ENCODE measurements around the gene NCAM1.

Gene NCAM1

DNA sequence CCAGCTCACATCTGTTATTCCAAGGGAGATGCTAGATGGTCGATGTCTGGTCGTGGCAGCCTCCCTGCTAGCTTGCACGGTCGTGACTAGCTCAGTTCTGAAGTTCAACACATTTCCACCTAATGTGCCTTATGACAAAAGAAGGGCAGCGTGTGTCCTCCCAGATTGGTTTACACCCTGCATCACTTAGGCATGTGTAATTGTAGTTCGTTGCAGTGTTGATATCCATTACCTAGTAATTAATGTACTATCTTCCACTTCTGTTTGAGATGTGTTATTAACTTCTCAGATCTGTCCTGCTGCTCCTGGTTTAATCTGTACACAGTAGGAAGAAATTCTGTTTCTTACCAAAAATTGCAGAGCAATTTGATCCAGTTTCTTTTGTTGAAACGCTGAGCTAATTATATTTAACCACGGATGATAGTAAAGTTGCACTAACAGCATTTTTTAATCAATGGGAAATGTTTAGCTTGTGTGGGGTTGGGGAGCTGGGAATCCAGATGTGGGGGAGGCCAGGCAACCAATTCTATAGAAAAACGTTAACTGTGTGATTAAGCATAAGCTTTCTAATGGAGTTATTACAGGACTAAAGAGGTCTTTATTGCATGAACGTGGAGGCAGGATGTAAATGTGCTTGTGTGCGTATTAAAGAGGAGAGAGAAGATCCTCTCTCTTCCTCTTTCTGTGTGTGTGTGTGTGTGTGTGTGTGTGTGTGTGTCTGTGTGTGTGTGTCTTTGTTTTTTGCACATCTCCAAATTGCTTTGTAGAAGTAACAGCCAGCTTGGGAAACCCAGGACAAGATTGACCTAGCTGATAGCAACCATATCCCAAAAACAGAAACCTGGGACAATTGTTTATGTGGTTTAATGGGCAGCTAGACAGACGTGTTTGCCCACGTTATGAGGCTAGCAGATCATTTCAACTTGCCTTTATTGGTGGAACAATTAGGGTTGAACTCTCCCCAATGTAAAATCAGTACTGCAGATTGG is 207.4 kb downstream of the NCAM1 start:
- H3K27ac Mint-ChIP-seq = no peak overlapping the region
- H3K4me3 Mint-ChIP-seq = no peak overlapping the region
- peaks cover under 1% of the 10 kb centered on the region for H3K9me3 Mint-ChIP-seq
- peaks cover 12% of the 10 kb centered on the region for H3K27me3 Mint-ChIP-seq
- no peak for ATAC-seq
- H3K4me1 Mint-ChIP-seq = no peaks in the 10 kb centered on the region
- H3K36me3 Mint-ChIP-seq = no peaks in the 10 kb centered on the region

DNA sequence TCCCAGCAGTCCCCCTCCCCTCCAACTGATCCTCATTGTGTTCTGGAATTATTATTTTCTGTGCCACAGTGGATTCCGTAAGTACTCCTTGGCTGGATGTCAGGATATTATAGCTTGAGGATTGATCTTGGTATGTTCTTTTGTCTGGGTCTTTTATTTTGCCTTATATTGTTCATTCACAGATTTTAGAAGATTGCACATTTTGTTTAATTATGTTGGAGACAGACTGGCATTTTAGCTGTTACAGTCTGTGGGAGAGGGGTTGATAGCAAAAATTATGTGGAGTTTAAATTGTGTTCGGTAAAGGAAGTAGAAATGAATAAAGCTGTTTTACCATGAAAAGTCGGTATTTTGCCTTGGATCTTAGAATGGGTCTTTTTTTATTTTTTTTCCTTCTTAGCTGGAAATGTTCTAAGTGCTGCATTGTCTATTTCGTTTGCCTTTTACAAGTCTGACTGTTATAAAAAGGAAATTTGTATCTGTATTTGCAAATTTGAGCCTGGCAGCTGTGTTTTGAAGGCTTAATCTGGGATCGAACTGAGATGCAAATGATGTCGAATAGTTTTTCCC is 211.2 kb downstream of the NCAM1 start:
- no peak for ATAC-seq
- Mint-ChIP-seq H3K9me3 (no peaks in the 10 kb centered on the region), H3K4me3 (no peak overlapping the region), H3K27me3 (peaks cover 9% of the 10 kb centered on the region), H3K4me1 (no peaks in the 10 kb centered on the region), H3K36me3 (no peaks in the 10 kb centered on the region), H3K27ac (no peak overlapping the region)

DNA sequence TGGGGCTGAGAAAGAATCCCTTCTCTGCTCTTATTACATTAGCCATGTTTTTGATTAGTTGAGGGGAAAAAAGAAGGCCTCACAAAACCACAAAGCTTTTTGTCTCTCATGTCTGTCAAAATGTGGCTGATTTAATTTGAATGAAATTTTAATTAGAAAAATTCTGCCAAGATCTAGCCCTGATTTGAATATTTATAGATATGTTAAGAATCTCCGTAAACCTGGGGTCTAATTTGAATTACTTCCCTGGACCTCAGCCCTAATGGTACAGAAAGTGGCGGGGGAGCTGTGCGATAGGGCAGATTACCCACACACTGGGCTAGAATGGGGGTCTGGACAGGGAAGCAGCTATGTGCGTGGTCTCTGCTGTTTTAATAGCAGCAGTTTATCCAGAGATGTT is 211.9 kb downstream of the NCAM1 start:
- Mint-ChIP-seq H3K27ac (no peak overlapping the region), H3K9me3 (no peaks in the 10 kb centered on the region), H3K27me3 (peaks cover 9% of the 10 kb centered on the region), H3K4me1 (no peaks in the 10 kb centered on the region), H3K36me3 (no peaks in the 10 kb centered on the region), H3K4me3 (no peak overlapping the region)
- ATAC-seq = no peak

DNA sequence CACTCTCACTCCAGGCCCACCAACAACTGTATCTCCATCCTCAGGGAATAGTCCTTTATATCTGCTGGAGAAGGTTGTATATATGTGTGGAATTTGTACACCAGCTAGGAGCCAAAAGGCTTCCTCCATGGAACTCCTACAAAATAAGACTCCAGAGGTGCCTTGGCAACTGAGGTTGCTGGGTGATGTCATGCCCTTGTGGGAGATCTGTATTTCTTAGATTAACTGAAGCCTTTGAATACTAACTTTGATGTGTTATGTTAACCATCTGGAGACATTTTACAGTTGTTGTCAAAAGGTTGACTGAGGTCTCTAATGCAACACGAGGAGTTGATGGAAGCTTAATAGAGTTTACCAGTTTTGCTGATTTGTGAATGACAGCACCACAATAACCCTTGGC is 213.7 kb downstream of the NCAM1 start:
- no peaks in the 10 kb centered on the region for H3K36me3 Mint-ChIP-seq
- no peak overlapping the region for H3K27ac Mint-ChIP-seq
- no peak for ATAC-seq
- no peaks in the 10 kb centered on the region for H3K9me3 Mint-ChIP-seq
- no peaks in the 10 kb centered on the region for H3K4me1 Mint-ChIP-seq
- H3K27me3 Mint-ChIP-seq = peaks cover 8% of the 10 kb centered on the region
- H3K4me3 Mint-ChIP-seq = no peak overlapping the region

DNA sequence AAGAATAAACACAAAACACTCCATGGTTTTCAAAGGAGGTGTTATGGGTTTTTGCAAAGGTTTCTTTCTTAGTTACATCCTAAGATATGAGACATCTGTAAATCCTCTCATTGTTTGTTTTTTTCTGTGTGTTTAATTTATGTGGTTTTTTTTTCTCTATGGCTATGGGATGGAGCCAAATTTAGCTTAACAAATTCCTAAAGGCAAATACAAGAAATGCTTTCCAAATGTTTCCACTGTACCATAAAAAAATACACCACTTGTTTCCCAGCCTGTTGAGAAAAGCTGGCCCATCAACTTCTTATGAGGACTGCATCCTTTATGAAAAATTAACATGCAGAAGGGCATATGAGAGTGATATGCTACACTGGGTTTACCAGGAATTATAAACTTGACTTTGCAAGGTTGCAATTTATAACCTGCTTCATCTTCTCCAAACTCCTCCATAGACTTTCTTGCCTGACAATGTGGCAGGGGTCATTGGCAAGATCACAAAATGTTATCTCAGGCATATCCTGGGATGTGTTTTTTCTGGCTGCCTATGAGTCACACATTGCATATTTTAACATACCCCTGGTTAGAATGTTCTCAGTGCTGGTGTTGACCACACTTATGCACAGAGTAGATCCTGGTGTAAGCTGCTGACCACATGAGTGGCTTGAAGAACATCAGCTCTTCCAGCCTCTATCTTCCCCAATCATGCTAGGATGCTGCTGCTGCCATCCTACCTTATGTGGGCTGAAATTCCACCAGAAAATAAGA is 215.6 kb downstream of the NCAM1 start:
- Mint-ChIP-seq H3K27ac (no peak overlapping the region), H3K36me3 (no peaks in the 10 kb centered on the region), H3K4me1 (no peaks in the 10 kb centered on the region), H3K4me3 (no peak overlapping the region), H3K27me3 (no peaks in the 10 kb centered on the region), H3K9me3 (no peaks in the 10 kb centered on the region)
- no peak for ATAC-seq

DNA sequence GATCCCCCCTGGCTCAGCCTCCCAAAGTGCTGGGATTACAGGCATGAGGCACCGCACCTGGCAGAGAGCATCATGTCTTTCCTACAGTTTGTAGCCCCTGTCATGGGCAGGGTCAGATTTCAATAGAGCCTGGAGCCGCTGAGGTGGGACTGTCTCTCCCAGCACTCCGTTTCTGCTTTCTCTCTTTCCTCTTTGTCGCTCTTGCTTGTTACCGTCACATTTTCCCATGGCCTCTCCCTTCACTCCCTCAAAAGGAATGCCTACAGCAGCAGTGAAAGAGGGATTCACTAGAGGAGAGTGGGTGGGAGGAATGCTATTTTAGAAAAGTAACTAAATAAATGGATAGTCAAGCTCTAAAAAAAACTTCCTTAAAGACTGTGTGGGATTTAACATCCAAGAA is 216.5 kb downstream of the NCAM1 start:
- Mint-ChIP-seq H3K36me3 (no peaks in the 10 kb centered on the region), H3K9me3 (no peaks in the 10 kb centered on the region), H3K4me3 (no peak overlapping the region), H3K4me1 (no peaks in the 10 kb centered on the region), H3K27ac (no peak overlapping the region), H3K27me3 (no peaks in the 10 kb centered on the region)
- no peak for ATAC-seq

DNA sequence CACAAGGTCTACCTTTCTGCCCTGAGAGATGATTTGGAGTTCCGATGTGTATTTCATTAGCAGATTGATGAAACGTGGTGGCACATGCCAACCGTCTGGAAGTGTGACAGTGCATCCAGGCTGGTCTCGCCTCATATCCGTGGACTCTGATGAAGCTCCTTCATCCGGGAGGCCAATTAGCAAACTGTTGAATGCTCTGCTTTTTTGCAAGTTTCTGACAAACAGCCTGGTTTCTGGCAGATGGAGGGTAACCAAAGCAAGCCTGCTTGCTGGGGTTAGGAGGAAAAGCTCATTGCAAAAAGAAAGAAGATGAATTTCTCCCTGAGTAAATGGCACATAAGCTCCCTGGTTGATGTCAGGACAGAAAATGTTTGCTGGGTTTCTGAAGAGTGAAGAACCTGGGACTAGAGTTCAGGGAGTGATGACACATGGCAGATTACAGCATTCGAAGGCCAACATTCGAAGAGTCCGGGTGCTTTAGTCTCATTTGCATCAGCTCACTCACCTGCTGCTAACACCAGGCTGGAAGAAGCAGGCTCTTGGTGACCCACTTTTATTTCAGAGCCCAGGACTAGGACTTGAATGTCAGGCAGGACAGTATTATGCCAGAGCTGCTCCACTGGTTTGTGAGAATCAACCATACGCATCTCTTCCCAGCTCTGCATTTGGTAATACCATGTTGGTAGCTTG is 217.3 kb downstream of the NCAM1 start:
- Mint-ChIP-seq H3K4me1 (no peaks in the 10 kb centered on the region), H3K9me3 (no peaks in the 10 kb centered on the region), H3K27me3 (no peaks in the 10 kb centered on the region), H3K27ac (no peak overlapping the region), H3K36me3 (no peaks in the 10 kb centered on the region), H3K4me3 (no peak overlapping the region)
- no peak for ATAC-seq

DNA sequence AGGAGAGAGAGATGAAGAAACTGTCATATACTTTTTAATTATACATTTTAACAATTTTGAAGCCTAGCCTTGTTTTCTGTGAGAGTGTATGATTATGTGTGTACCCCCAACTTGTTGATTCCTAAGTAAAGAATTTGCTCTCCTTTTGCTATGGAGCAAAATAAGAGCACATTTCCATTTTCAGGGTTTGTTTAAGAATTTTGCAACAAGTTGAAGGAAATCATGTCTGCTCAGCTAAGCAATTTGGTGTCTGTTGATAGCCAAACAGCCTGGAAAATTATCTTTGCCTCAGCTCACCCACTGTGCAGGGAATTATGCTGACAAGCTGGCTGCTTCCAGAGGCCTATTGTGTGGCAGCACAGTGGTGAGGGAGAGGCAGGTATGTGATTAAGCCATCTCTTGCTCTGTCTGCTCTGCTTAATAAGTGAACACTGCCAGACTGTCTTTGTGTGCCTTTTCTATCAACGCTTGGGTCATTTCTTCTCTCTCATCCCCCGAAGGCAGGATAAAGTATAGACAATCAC is 218.0 kb downstream of the NCAM1 start:
- Mint-ChIP-seq H3K4me3 (no peak overlapping the region), H3K27ac (no peak overlapping the region), H3K27me3 (no peaks in the 10 kb centered on the region), H3K4me1 (no peaks in the 10 kb centered on the region), H3K36me3 (no peaks in the 10 kb centered on the region), H3K9me3 (no peaks in the 10 kb centered on the region)
- no peak for ATAC-seq

DNA sequence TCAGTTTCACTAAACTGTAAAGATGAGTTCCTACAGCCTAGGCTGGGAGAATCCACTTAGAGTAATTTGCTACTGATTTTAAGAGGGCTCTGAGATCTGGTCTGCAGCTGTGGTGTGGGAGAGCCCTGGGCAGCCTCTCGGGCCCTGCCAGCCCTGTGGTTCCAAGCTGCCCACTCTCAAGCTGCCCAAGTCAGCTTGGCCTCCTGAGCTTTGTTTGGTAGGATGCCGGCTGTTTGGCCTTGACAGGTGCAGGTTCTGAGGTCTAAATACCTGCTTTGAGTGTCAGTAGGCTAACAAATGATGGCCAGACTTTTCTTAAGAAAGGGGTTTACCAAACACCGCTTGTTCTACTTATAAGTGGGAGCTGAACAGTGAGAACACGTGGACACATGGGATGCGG is 219.9 kb downstream of the NCAM1 start:
- no peak overlapping the region for H3K4me3 Mint-ChIP-seq
- H3K36me3 Mint-ChIP-seq = no peaks in the 10 kb centered on the region
- no peak for ATAC-seq
- H3K4me1 Mint-ChIP-seq = no peaks in the 10 kb centered on the region
- H3K27ac Mint-ChIP-seq = no peak overlapping the region
- H3K9me3 Mint-ChIP-seq = no peaks in the 10 kb centered on the region
- no peaks in the 10 kb centered on the region for H3K27me3 Mint-ChIP-seq

DNA sequence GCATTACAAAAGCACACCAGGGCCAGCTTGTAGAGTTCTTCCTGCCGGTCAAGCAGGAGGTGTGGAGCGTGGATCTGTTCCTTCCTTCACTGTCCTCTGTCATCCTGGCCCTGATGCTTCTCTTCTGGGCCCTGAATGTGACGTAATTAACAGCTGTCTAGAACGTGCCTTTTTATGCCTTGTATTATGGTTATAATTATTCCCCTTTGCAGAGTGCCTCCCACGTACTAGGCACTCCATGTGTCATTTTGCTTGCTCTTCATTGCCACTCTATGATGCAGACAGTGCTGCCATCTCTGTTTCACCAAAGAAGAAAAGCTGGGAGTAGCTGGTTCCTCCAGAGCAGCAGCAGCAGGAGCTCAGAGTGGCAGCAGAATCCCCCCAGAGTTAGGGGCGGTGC is 221.1 kb downstream of the NCAM1 start:
- Mint-ChIP-seq H3K4me3 (no peak overlapping the region), H3K27me3 (no peaks in the 10 kb centered on the region), H3K27ac (no peak overlapping the region), H3K4me1 (no peaks in the 10 kb centered on the region), H3K36me3 (no peaks in the 10 kb centered on the region), H3K9me3 (no peaks in the 10 kb centered on the region)
- ATAC-seq = no peak

DNA sequence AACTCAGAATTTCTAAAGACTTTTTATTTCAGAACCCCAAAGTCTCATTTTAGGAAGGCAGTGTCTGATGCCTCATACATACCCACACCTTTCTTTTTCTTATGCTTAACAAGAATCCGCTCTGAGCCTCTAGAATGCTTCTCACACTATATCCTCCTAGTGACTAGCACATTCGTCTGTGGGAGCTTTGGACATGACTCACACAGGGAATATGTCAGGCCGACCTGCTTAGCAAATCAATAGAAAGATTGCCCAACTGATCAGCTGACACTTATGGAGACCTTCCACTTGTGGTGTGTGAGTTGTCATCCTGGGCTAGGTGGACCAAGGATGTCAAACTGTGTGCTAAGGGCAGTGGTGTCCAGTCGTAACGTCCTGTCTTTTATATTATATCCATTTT is 223.3 kb downstream of the NCAM1 start:
- Mint-ChIP-seq H3K4me1 (peaks cover 7% of the 10 kb centered on the region), H3K27me3 (no peaks in the 10 kb centered on the region), H3K36me3 (no peaks in the 10 kb centered on the region), H3K27ac (no peak overlapping the region), H3K9me3 (no peaks in the 10 kb centered on the region), H3K4me3 (no peak overlapping the region)
- ATAC-seq = no peak

DNA sequence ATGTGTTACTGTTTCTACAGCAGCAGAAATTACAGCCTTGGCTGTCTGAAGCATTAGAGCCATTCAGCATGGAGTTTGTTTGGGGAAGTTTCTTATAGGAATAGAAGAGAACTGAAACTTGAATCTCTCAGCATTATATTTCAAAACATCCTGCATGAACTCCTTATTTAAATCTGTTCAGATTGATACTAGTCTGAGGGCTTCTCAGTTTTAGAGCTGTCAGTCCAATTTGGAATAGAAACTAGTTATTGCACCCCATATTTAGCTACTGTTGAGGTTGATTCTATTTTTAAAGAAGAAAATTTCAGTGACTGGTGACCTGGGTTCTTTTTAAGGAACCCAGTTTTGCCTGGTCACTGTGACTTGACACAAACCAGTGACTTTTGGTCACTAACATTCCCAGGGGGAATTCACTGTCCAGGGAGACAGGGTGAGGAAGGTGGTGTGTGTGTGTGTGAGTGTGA is 227.2 kb downstream of the NCAM1 start:
- peaks cover 7% of the 10 kb centered on the region for H3K4me1 Mint-ChIP-seq
- no peak overlapping the region for H3K27ac Mint-ChIP-seq
- no peaks in the 10 kb centered on the region for H3K27me3 Mint-ChIP-seq
- H3K9me3 Mint-ChIP-seq = no peaks in the 10 kb centered on the region
- ATAC-seq = no peak
- H3K36me3 Mint-ChIP-seq = no peaks in the 10 kb centered on the region
- H3K4me3 Mint-ChIP-seq = no peak overlapping the region

DNA sequence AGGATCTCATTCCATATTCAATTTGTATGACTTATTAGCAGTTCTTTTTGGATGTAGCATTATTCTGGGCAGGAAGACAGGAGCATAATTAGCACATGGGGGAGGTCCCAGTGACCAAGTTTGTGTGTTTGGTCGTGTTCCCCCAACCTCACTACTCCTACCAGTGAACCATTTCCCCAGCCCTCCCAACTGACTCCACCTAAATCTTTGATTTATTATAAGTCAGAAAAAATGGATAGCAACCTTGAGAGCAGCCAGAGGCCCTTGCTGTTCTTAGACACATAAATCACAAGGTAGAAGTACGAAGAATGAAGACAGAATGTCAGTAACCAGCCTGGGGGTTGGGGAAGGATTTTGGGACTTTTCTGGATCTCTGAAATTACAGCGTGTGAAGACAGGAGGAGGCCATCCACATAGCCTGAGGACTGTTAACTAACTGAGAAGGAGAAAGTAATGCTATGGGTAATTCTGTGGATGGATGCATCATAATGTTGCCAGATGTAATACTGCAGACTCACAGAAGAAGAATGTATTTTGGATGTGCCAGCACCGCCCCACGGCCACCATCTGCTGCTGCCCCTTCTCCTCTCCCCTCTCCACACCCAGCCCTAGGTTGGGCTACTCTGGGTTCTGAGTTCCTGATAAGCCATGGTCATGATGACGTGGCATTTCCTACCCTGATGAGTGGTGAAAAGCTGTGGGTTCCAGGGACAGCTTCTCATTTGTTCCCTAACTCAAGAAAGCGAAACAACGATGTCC is 228.9 kb downstream of the NCAM1 start:
- Mint-ChIP-seq H3K36me3 (no peaks in the 10 kb centered on the region), H3K4me3 (no peak overlapping the region), H3K27me3 (no peaks in the 10 kb centered on the region), H3K27ac (no peak overlapping the region), H3K9me3 (no peaks in the 10 kb centered on the region), H3K4me1 (peaks cover 7% of the 10 kb centered on the region)
- no peak for ATAC-seq

DNA sequence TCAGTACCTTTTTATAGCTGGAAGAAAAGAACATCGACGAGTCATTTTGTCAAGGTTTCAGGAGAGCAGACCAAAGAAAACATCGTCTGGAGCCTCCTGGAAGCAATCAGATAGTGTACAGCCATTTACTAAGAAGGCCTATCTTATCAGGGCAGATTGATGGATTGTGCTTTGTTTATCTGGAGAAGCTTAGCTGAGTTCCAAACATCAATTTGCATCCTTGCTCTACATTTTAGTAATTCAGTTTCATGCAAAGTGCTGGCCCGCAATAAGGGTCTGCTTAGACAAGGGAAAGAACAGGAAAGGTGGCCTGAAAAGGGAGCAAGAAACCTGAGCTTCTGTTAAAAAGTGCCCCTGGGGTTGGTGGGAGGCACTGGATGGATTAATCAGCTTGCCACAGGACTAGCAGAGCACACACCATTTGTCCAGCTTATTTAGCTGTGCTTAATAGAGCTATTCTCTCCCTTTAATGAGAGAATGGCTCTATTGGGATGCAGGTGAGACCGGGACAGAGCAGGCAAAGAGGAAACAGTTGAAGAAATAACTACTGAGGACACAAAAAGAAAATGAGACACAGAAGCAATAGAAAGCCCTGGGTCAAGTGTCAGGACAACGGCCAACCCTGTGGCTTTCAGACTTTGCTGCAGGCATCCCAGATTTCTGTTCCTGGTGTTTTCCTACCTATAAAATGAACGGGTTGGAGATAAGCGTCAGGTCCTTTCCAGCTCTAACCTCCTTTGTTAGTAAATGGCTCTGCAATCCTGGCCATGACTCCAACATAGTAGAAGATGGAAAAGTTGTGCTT is 231.1 kb downstream of the NCAM1 start:
- Mint-ChIP-seq H3K4me1 (peaks cover 7% of the 10 kb centered on the region), H3K9me3 (no peaks in the 10 kb centered on the region), H3K27me3 (no peaks in the 10 kb centered on the region), H3K4me3 (no peak overlapping the region), H3K27ac (no peak overlapping the region), H3K36me3 (no peaks in the 10 kb centered on the region)
- ATAC-seq = no peak

All from stimulated activated memory B cell treated with anti-CD40 and anti-IgM and Interleukin-4, amounts not matched to agents 10 μg/mL and 1 μg/mL and 100 μg/mL, for 72 hours (primary cell).